ENCODE data around the gene CFAP74. TPM values are rescaled to one million over a fixed set of nuclear protein-coding genes. Genes with fewer than 3 reads are reported as not detected.
A peak's percentile ranks its signal among the peaks of the same experiment; 100 is the strongest.

Gene CFAP74
- polyA plus RNA-seq, 4 donors = 0.06 to 2.2 TPM; not detected in 2

- FAIRE-seq (no peak), DNase-seq (no peak)
- WGBS, 3 donors = 45 to 81% (median 63%) methylated on average over 19 of the region's 19 CpGs
- peaks cover 0 to 13% (median 0%) of the 10 kb centered on the region in 3 donors for H3K36me3 ChIP-seq (ENCODE audit: control insufficient read depth in 3 of 3, insufficient read depth in 2 of 3, low read depth in 1 of 3, low read length in 3 of 3)
- H3K9me3 ChIP-seq (ENCODE audit: control insufficient read depth in 2 of 2, insufficient read depth in 1 of 2, low read depth in 1 of 2, low read length in 1 of 2) = no peaks in the 10 kb centered on the region
- H3K4me3 ChIP-seq (ENCODE audit: low read depth in 1 of 3, low read length in 3 of 3) = peak overlapping the region in 1 of 3 donors; percentile 6
- H3K4me1 ChIP-seq (ENCODE audit: control insufficient read depth in 3 of 3, insufficient read depth in 2 of 3, low read depth in 1 of 3, low read length in 2 of 3) = peaks cover 11 to 63% (median 11%) of the 10 kb centered on the region in 3 donors
- peak overlapping the region; percentile 92 to 98 (median 94) for H3K27ac ChIP-seq (ENCODE audit: low read depth in 1 of 3, low read length in 2 of 3)
- peaks cover 0 to 2% (median 0%) of the 10 kb centered on the region in 3 donors for H3K27me3 ChIP-seq (ENCODE audit: control insufficient read depth in 3 of 3, insufficient read depth in 3 of 3, low read length in 3 of 3)
Measured at GRCh38 chr1:1893291-1893985, 110.1 kb downstream of the CFAP74 start.

- peaks cover 0 to 18% (median 0%) of the 10 kb centered on the region in 3 donors for H3K36me3 ChIP-seq (ENCODE audit: control insufficient read depth in 3 of 3, insufficient read depth in 2 of 3, low read depth in 1 of 3, low read length in 3 of 3)
- DNase-seq (no peak), FAIRE-seq (no peak)
- H3K4me3 ChIP-seq (ENCODE audit: low read depth in 1 of 3, low read length in 3 of 3) = peak overlapping the region; percentile 9 to 90 (median 62)
- no peaks in the 10 kb centered on the region for H3K9me3 ChIP-seq (ENCODE audit: control insufficient read depth in 2 of 2, insufficient read depth in 1 of 2, low read depth in 1 of 2, low read length in 1 of 2)
- H3K4me1 ChIP-seq (ENCODE audit: control insufficient read depth in 3 of 3, insufficient read depth in 2 of 3, low read depth in 1 of 3, low read length in 2 of 3) = peaks cover 15 to 64% (median 16%) of the 10 kb centered on the region in 3 donors
- peaks cover 0 to 2% (median 0%) of the 10 kb centered on the region in 3 donors for H3K27me3 ChIP-seq (ENCODE audit: control insufficient read depth in 3 of 3, insufficient read depth in 3 of 3, low read length in 3 of 3)
- H3K27ac ChIP-seq (ENCODE audit: low read depth in 1 of 3, low read length in 2 of 3) = peak overlapping the region; percentile 95 to 98 (median 97)
- WGBS, 3 donors = 23 to 69% (median 29%) methylated on average over 7 of the region's 7 CpGs
Measured at GRCh38 chr1:1892763-1893120, 110.8 kb downstream of the CFAP74 start.

GRCh38 chr1:1892079-1892762 is 111.4 kb downstream of the CFAP74 start:
- peaks cover 0 to 2% (median 0%) of the 10 kb centered on the region in 3 donors for H3K27me3 ChIP-seq (ENCODE audit: control insufficient read depth in 3 of 3, insufficient read depth in 3 of 3, low read length in 3 of 3)
- H3K9me3 ChIP-seq (ENCODE audit: control insufficient read depth in 2 of 2, insufficient read depth in 1 of 2, low read depth in 1 of 2, low read length in 1 of 2) = no peaks in the 10 kb centered on the region
- FAIRE-seq (no peak), DNase-seq (peak in 1 of 2 donors; percentile 57)
- H3K27ac ChIP-seq (ENCODE audit: low read depth in 1 of 3, low read length in 2 of 3) = peak overlapping the region; percentile 95 to 98 (median 97)
- H3K4me1 ChIP-seq (ENCODE audit: control insufficient read depth in 3 of 3, insufficient read depth in 2 of 3, low read depth in 1 of 3, low read length in 2 of 3) = peaks cover 16 to 59% (median 17%) of the 10 kb centered on the region in 3 donors
- peak overlapping the region; percentile 9 to 90 (median 62) for H3K4me3 ChIP-seq (ENCODE audit: low read depth in 1 of 3, low read length in 3 of 3)
- 6 to 49% (median 24%) methylated on average over 19 to 21 of the region's 21 CpGs for WGBS, 3 donors
- H3K36me3 ChIP-seq (ENCODE audit: control insufficient read depth in 3 of 3, insufficient read depth in 2 of 3, low read depth in 1 of 3, low read length in 3 of 3) = peaks cover 0 to 18% (median 0%) of the 10 kb centered on the region in 3 donors

GRCh38 chr1:1891349-1892078 is 112.1 kb downstream of the CFAP74 start:
- Histone ChIP-seq H3K4me3 (ENCODE audit: low read depth in 1 of 3, low read length in 3 of 3) (peak overlapping the region; percentile 62 to 97 (median 90)), H3K9me3 (ENCODE audit: control insufficient read depth in 2 of 2, insufficient read depth in 1 of 2, low read depth in 1 of 2, low read length in 1 of 2) (no peaks in the 10 kb centered on the region), H3K27ac (ENCODE audit: low read depth in 1 of 3, low read length in 2 of 3) (peak overlapping the region; percentile 95 to 98 (median 97)), H3K4me1 (ENCODE audit: control insufficient read depth in 3 of 3, insufficient read depth in 2 of 3, low read depth in 1 of 3, low read length in 2 of 3) (peaks cover 16 to 56% (median 17%) of the 10 kb centered on the region in 3 donors), H3K36me3 (ENCODE audit: control insufficient read depth in 3 of 3, insufficient read depth in 2 of 3, low read depth in 1 of 3, low read length in 3 of 3) (peaks cover 0 to 18% (median 0%) of the 10 kb centered on the region in 3 donors), H3K27me3 (ENCODE audit: control insufficient read depth in 3 of 3, insufficient read depth in 3 of 3, low read length in 3 of 3) (peaks cover 0 to 2% (median 0%) of the 10 kb centered on the region in 3 donors)
- DNase-seq (peak; percentile 80 to 91), FAIRE-seq (no peak)
- 0 to 2% (median 1%) methylated on average over 15 to 59 of the region's 59 CpGs for WGBS, 3 donors

- no peak for FAIRE-seq
- Histone ChIP-seq H3K36me3 (ENCODE audit: control insufficient read depth in 3 of 3, insufficient read depth in 2 of 3, low read depth in 1 of 3, low read length in 3 of 3) (peaks cover 0 to 18% (median 0%) of the 10 kb centered on the region in 3 donors), H3K9me3 (ENCODE audit: control insufficient read depth in 2 of 2, insufficient read depth in 1 of 2, low read depth in 1 of 2, low read length in 1 of 2) (no peaks in the 10 kb centered on the region), H3K4me3 (ENCODE audit: low read depth in 1 of 3, low read length in 3 of 3) (peak within 1 kb of the TSS; percentile 76 to 97 (median 90)), H3K4me1 (ENCODE audit: control insufficient read depth in 3 of 3, insufficient read depth in 2 of 3, low read depth in 1 of 3, low read length in 2 of 3) (peaks cover 14 to 49% (median 16%) of the 10 kb centered on the region in 3 donors), H3K27ac (ENCODE audit: low read depth in 1 of 3, low read length in 2 of 3) (peak within 1 kb of the TSS; percentile 95 to 98 (median 97)), H3K27me3 (ENCODE audit: control insufficient read depth in 3 of 3, insufficient read depth in 3 of 3, low read length in 3 of 3) (peaks cover 0 to 2% (median 0%) of the 10 kb centered on the region in 3 donors)
- peak; percentile 91 to 97 for DNase-seq
- WGBS, 3 donors = 0 to 1% (median 1%) methylated on average over 42 to 137 of the region's 137 CpGs
Measured at GRCh38 chr1:1890506-1891348, 112.9 kb downstream of the CFAP74 start, which contains the start of gene GNB1. Gene GNB1, minus strand, starts transcription at chr1:1891087. Its CDS starts 65,634 bp downstream, at chr1:1825453.

- no peaks in the 10 kb centered on the region for H3K27me3 ChIP-seq (ENCODE audit: control insufficient read depth in 3 of 3, insufficient read depth in 3 of 3, low read length in 3 of 3)
- H3K27ac ChIP-seq (ENCODE audit: low read depth in 1 of 3, low read length in 2 of 3) = peak overlapping the region; percentile 90 to 94 (median 93)
- DNase-seq (peak in 1 of 2 donors; percentile 80), FAIRE-seq (no peak)
- peaks cover 0 to 21% (median 0%) of the 10 kb centered on the region in 3 donors for H3K36me3 ChIP-seq (ENCODE audit: control insufficient read depth in 3 of 3, insufficient read depth in 2 of 3, low read depth in 1 of 3, low read length in 3 of 3)
- H3K4me1 ChIP-seq (ENCODE audit: control insufficient read depth in 3 of 3, insufficient read depth in 2 of 3, low read depth in 1 of 3, low read length in 2 of 3) = peaks cover 8 to 41% (median 10%) of the 10 kb centered on the region in 3 donors
- 0 to 1% (median 0%) methylated on average over 30 to 88 of the region's 88 CpGs for WGBS, 3 donors
- H3K4me3 ChIP-seq (ENCODE audit: low read depth in 1 of 3, low read length in 3 of 3) = peak overlapping the region; percentile 76 to 97 (median 90)
- H3K9me3 ChIP-seq (ENCODE audit: control insufficient read depth in 2 of 2, insufficient read depth in 1 of 2, low read depth in 1 of 2, low read length in 1 of 2) = no peaks in the 10 kb centered on the region
Measured at GRCh38 chr1:1889847-1890505, 113.6 kb downstream of the CFAP74 start.

- H3K4me3 ChIP-seq (ENCODE audit: low read depth in 1 of 3, low read length in 3 of 3) = peak overlapping the region in 2 of 3 donors; percentile 76 to 90
- H3K36me3 ChIP-seq (ENCODE audit: control insufficient read depth in 3 of 3, insufficient read depth in 2 of 3, low read depth in 1 of 3, low read length in 3 of 3) = peaks cover 0 to 27% (median 0%) of the 10 kb centered on the region in 3 donors
- no peak for FAIRE-seq
- WGBS, 3 donors = 9 to 15% (median 11%) methylated on average over 9 of the region's 9 CpGs
- H3K9me3 ChIP-seq (ENCODE audit: control insufficient read depth in 2 of 2, insufficient read depth in 1 of 2, low read depth in 1 of 2, low read length in 1 of 2) = no peaks in the 10 kb centered on the region
- no peaks in the 10 kb centered on the region for H3K27me3 ChIP-seq (ENCODE audit: control insufficient read depth in 3 of 3, insufficient read depth in 3 of 3, low read length in 3 of 3)
- peaks cover 8 to 34% (median 10%) of the 10 kb centered on the region in 3 donors for H3K4me1 ChIP-seq (ENCODE audit: control insufficient read depth in 3 of 3, insufficient read depth in 2 of 3, low read depth in 1 of 3, low read length in 2 of 3)
- no peak for DNase-seq
- peak overlapping the region; percentile 52 to 90 (median 55) for H3K27ac ChIP-seq (ENCODE audit: low read depth in 1 of 3, low read length in 2 of 3)
Measured at GRCh38 chr1:1889090-1889750, 114.4 kb downstream of the CFAP74 start.

All from small intestine (tissue), 7 donors.